HepG2 (cell line): ENCODE data around the gene RB1. TPM values are rescaled to one million over a fixed set of nuclear protein-coding genes. Genes with fewer than 3 reads are reported as not detected.

Experiments used
- ATAC-seq: fragments of 200-7000 bp; cut with Tn5 transposase; 3 replicates; pipeline ENCODE4 v1.9.1; 2020; ENCODE audit warnings: mild to moderate bottlenecking, moderate library complexity
- BruUV-seq: library from RNA; stranded (reverse); fragments of 400-500 nt; replicated peaks from 2 replicates; lab custom pipeline; 2021; lab: Mats Ljungman, UMichigan
- CTCF ChIA-PET: fragments of 300-600 bp; formaldehyde crosslinking; extraction: SDS; loops from one replicate; lab custom pipeline; 2021; ENCODE audit warnings: low total read pairs, inconsistent platforms, low intra/inter-chr PET ratio; lab: Yijun Ruan, JAX
- POLR2A ChIA-PET: fragments of 350-600 bp; sonication (Branson Sonifier 250); formaldehyde crosslinking; loops from one replicate; lab custom pipeline; 2020; ENCODE audit warnings: antibody characterized with exemption, inconsistent platforms; lab: Yijun Ruan, JAX
- DNase-seq: peaks from one replicate; pipeline ENCODE4 v3.0.0-alpha.2; 2015; ENCODE audit warnings: low spot score
- FAIRE-seq: peaks from 3 replicates; lab custom pipeline; 2011; peaks lifted over from hg19 to GRCh38; lab: Jason Lieb, UNC
- H2AFZ ChIP-seq: one replicate; pipeline ENCODE4 v1.6.1; 2011; ENCODE audit warnings: low read length, inconsistent platforms
- H3K27ac ChIP-seq: fragments of 300-600 bp; 3 replicates; pipeline ENCODE4 v1.8.0; 2011; ENCODE audit warnings: mixed run types, mild to moderate bottlenecking, mixed read lengths, low read length, inconsistent platforms; ENCODE audit not compliant: insufficient read depth; ENCODE audit errors: extremely low read length
- H3K27me3 ChIP-seq, 2 experiments: fragments of 200-600 bp in 1 of 2; 2 replicates in 1 of 2; 3 replicates in 1 of 2; pipeline versions ENCODE4 v1.6.0 to v1.8.0; 2011; ENCODE audit warnings: low read length in 2 of 2, mild to moderate bottlenecking in 2 of 2, moderate library complexity in 2 of 2, inconsistent platforms in 1 of 2; ENCODE audit not compliant: insufficient read depth in 2 of 2, control insufficient read depth in 1 of 2
- H3K36me3 ChIP-seq, 2 experiments: fragments of 200-600 bp in 1 of 2; replicated peaks in 1 of 2; 2 replicates in 1 of 2; 3 replicates in 1 of 2; pipeline versions ENCODE4 v1.5.1 to v1.8.0; 2011; ENCODE audit warnings: low read length in 2 of 2, inconsistent platforms in 1 of 2; ENCODE audit not compliant: insufficient read depth in 2 of 2, control insufficient read depth in 1 of 2
- H3K4me1 ChIP-seq: 2 replicates; pipeline ENCODE4 v1.5.1; 2012; ENCODE audit warnings: low read length, inconsistent platforms; ENCODE audit not compliant: insufficient read depth
- H3K4me2 ChIP-seq: 2 replicates; pipeline ENCODE4 v1.6.0; 2011; ENCODE audit warnings: low read depth, low read length, inconsistent platforms
- H3K4me3 ChIP-seq, 3 experiments: fragments of 200-600 bp in 1 of 3; sonication (generic), shearing (Covaris generic) in 1 of 3; replicated peaks in 1 of 3; 2 replicates each; pipeline ENCODE4 v1.5.1; 2011 to 2016; ENCODE audit warnings: low read length in 3 of 3, inconsistent platforms in 2 of 3, low read depth in 2 of 3, mild to moderate bottlenecking in 2 of 3, control low read depth in 1 of 3, mixed read lengths in 1 of 3; ENCODE audit not compliant: insufficient read depth in 1 of 3
- H3K79me2 ChIP-seq: one replicate; pipeline ENCODE4 v1.6.1; 2011; ENCODE audit warnings: low read length, inconsistent platforms; ENCODE audit not compliant: insufficient read depth
- H3K9ac ChIP-seq: 2 replicates; pipeline ENCODE4 v1.6.0; 2011; ENCODE audit warnings: mild to moderate bottlenecking, low read depth, low read length, inconsistent platforms; ENCODE audit not compliant: insufficient read depth
- H3K9me3 ChIP-seq: 2 replicates; pipeline ENCODE4 v1.5.1; 2012; ENCODE audit warnings: mild to moderate bottlenecking, low read length
- H4K20me1 ChIP-seq: 2 replicates; pipeline ENCODE4 v1.6.0; 2011; ENCODE audit warnings: inconsistent platforms, mild to moderate bottlenecking, low read length, moderate library complexity; ENCODE audit not compliant: insufficient read depth
- BHLHE40 ChIP-seq: IDR thresholded peaks from 2 replicates; pipeline ENCODE4 v1.6.1; 2011; ENCODE audit warnings: low read length, improper control_type of control experiment
- BRCA1 ChIP-seq: sonication (generic); formaldehyde crosslinking; IDR thresholded peaks from 2 replicates; pipeline ENCODE4 v1.4.0; 2020; ENCODE audit warnings: missing genetic modification reagents
- FOXP1 ChIP-seq, 2 experiments: fragments of 450-650 bp in 1 of 2; IDR thresholded peaks; 2 replicates each; pipeline ENCODE4 v1.6.1; 2017 to 2018; ENCODE audit warnings: antibody characterized with exemption in 1 of 2
- NCOA2 ChIP-seq: sonication (generic); formaldehyde crosslinking; IDR thresholded peaks from 2 replicates; pipeline ENCODE4 v1.8.0; 2022; ENCODE audit warnings: inconsistent platforms
- REXO4 ChIP-seq: sonication (generic); formaldehyde crosslinking; IDR thresholded peaks from 2 replicates; pipeline ENCODE4 v1.8.0; 2022; ENCODE audit warnings: missing genetic modification reagents, mild to moderate bottlenecking, borderline replicate concordance
- ZNF350 ChIP-seq: sonication (generic); formaldehyde crosslinking; IDR thresholded peaks from 2 replicates; pipeline ENCODE4 v1.4.0; 2020; ENCODE audit warnings: mild to moderate bottlenecking, low read depth, missing genetic modification reagents, borderline replicate concordance
- ZNF557 ChIP-seq: sonication (generic); formaldehyde crosslinking; IDR thresholded peaks from 2 replicates; pipeline ENCODE4 v1.4.0; 2020; ENCODE audit warnings: missing genetic modification reagents
- ZNF570 ChIP-seq: sonication (generic); formaldehyde crosslinking; IDR thresholded peaks from 2 replicates; pipeline ENCODE4 v1.4.0; 2020; ENCODE audit warnings: mild to moderate bottlenecking, missing genetic modification reagents, borderline replicate concordance
- ZNF605 ChIP-seq: sonication (generic); formaldehyde crosslinking; IDR thresholded peaks from 2 replicates; pipeline ENCODE4 v1.8.0; 2022; ENCODE audit warnings: mild to moderate bottlenecking, missing genetic modification reagents
- in situ Hi-C: cut with HindIII; loops from 2 replicates; pipeline ENCODE4 v1.10.0; 2017; ENCODE audit warnings: low pct_unique_long_range_greater_than_20kb; ENCODE audit not compliant: extremely low pct_ligation_motif_present
- intact Hi-C: fragments of 100-400 bp; cut with micrococcal nuclease; formaldehyde crosslinking; loops from one replicate; pipeline ENCODE4 v1.10.0; 2022; ENCODE audit not compliant: unreplicated experiment
- polyA plus RNA-seq, 8 experiments: library from polyadenylated mRNA; depleted of rRNA in 3 of 8; stranded (reverse) in 7 of 8; unstranded in 1 of 8; fragments of >200 nt; fragmentation: Illumina TruSeq in 4 of 8; extraction: Trizol in 4 of 8; gene quantifications; 2 replicates each; pipeline versions ENCODE4 v1.2.1 to v1.2.3, GENCODE V29; 2011 to 2016; ENCODE audit warnings: low read depth in 4 of 8, missing spikeins in 1 of 8, mixed read lengths in 1 of 8; ENCODE audit not compliant: insufficient read depth in 1 of 8
- total RNA-seq, 5 experiments: library from RNA; depleted of rRNA; stranded (reverse); fragments of >200 nt; fragmentation: Illumina TruSeq; extraction: Trizol; gene quantifications; 2 replicates each; pipeline ENCODE4 v1.2.3, GENCODE V29; 2016; ENCODE audit warnings: low read depth in 1 of 5

Gene RB1
- total and polyA plus RNA-seq, 2 of the 13 experiments (the other 11 are each of a cell fraction or from before 2014, with no cell fraction given), result 15.6 to 23.7 TPM

- CTCF ChIA-PET, result no interaction called here
- H4K20me1 ChIP-seq, result no peaks in the 10 kb centered on the region
- H3K4me3 ChIP-seq, result no peak overlapping the region
- H3K4me1 ChIP-seq, result peaks cover 19% of the 10 kb centered on the region
- BruUV-seq, result no TSS peak
- FAIRE-seq, result no peak
- in situ Hi-C loops (no loop called here), intact Hi-C loops (no loop called here)
- no peaks in the 10 kb centered on the region for H3K9me3 ChIP-seq
- ATAC-seq, result no peak
- no peak overlapping the region for H2AFZ ChIP-seq
- no peak overlapping the region for H3K27ac ChIP-seq
- H3K36me3 ChIP-seq, result no peaks in the 10 kb centered on the region
- no peak for TF ChIP-seq BHLHE40
- no peak for TF ChIP-seq ZNF557 (CRISPR knock-in tag)
- no peak for TF ChIP-seq ZNF605 (CRISPR knock-in tag)
- no peak for TF ChIP-seq REXO4
- TF ChIP-seq ZNF350 (CRISPR knock-in tag), result no peak
- no peak for TF ChIP-seq BRCA1 (CRISPR knock-in tag)
- TF ChIP-seq FOXP1 (IDR thresholded peaks at IDR 0.05), result no peak
- TF ChIP-seq FOXP1 (CRISPR knock-in tag; IDR thresholded peaks at IDR 0.05), result no peak
- no peak for TF ChIP-seq NCOA2 (CRISPR knock-in tag)
- no peaks in the 10 kb centered on the region; a peak in 1 of 5 replicates for H3K27me3 ChIP-seq
- H3K79me2 ChIP-seq, result no peaks in the 10 kb centered on the region
- POLR2A ChIA-PET, result no interaction called here
- H3K4me2 ChIP-seq, result no peak overlapping the region
- DNase-seq, result no peak
- H3K9ac ChIP-seq, result no peak overlapping the region
Measured at GRCh38 chr13:48488995-48489394, 185.4 kb downstream of the RB1 start.

- ATAC-seq (no peak), FAIRE-seq (no peak), DNase-seq (no peak)
- Histone ChIP-seq H3K27ac (no peak overlapping the region), H3K36me3 (no peaks in the 10 kb centered on the region), H3K27me3 (no peaks in the 10 kb centered on the region; a peak in 1 of 5 replicates), H3K4me3 (no peak overlapping the region), H4K20me1 (no peaks in the 10 kb centered on the region), H2AFZ (no peak overlapping the region), H3K4me1 (peaks cover 19% of the 10 kb centered on the region), H3K79me2 (no peaks in the 10 kb centered on the region), H3K9me3 (no peaks in the 10 kb centered on the region), H3K4me2 (no peak overlapping the region), H3K9ac (no peak overlapping the region)
- intact Hi-C loops (no loop called here), in situ Hi-C loops (no loop called here)
- no TSS peak for BruUV-seq
- ChIA-PET POLR2A (no interaction called here), CTCF (no interaction called here)
- TF ChIP-seq ZNF570 (CRISPR knock-in tag), result no peak
Measured at GRCh38 chr13:48489666-48490065, 186.1 kb downstream of the RB1 start.
